Renal cortex interstitium (tissue), 11 donors: ENCODE results near the gene FTCDNL1. TPM values are rescaled to one million over a fixed set of nuclear protein-coding genes. Genes with fewer than 3 reads are reported as not detected.

Source experiments
- DNase-seq, 11 donors: peaks; one replicate each; pipeline ENCODE4 v3.0.0-alpha.2; 2013; ENCODE audit warnings: low read depth in 9 of 11, low spot score in 4 of 11; ENCODE audit errors: extremely low read depth in 1 of 11
- polyA plus RNA-seq, 3 donors: library from polyadenylated mRNA; unstranded; fragments of 120-200 nt; gene quantifications; one replicate each; pipeline ENCODE4 v1.2.1, GENCODE V29; 2013; ENCODE audit not compliant: insufficient read length in 3 of 3

The FTCDNL1 gene
- polyA plus RNA-seq, 3 donors, result 1.2 to 2.0 (median 1.7) TPM

DNA sequence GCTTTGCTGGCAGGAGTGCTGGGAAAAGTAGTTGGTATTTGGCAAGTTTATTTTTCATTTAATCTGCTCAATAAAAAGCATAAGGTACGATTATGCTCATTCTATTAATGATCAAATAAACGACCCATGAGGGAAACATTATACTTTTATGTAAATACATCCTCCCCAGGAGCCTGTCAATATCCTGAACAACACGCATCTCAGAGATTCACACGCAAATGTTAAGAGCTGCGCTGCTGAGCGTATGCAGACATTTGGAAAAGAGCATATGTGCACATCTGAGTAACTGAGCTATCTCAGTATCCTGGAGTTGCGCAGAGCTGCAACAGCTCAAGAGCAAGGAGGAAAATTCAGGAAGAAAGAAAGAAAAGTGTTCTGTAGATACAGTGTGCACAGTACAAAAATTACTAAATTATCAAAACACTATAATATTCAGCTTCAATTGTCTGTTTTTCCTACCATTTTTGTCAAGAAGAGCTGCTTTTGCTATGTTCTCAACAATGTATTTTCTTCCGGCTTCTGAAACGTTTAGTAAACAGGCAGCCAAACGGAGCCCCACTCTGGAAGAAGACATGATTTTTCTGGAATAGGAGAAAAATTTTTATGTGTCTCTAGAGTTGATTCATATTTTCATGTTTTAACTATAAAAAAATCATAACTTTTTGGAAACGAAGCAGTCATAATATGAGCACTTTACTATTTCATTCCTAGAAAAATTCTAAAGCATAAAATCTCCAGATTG lies 2.4 kb downstream of the FTCDNL1 start:
- DNase-seq, result no peak

DNA sequence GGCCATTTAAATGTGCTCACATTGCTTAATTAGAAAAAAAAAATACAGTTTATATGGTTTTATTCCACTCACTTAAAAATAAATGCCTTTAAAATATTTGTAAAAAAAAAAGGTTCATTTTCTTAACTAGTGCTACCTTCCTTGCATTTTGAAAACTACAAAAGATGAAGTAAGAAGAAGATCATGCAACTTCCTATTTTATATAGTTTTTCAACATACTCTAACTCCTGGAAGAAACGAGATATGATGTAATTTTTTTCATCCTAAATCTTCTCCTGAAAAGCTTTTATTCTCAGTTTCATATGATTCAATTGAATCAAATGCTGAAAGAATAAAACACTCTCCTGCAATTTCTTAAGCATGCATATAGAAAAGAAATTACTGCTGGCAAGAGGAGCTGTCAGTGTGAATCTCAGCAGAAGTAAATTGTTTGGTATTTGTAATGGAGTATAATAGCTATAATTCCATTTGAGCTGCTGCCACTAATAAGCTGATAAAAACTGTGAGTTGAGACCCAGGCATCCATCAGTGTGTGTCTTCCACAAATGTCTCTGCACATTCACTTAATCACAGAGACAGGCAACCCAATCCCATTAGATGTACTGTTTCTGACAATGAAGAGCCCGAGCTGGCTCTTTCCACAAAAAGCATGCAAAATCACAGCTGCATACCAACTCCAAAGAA lies 3.7 kb downstream of the FTCDNL1 start:
- DNase-seq, result no peak

DNA sequence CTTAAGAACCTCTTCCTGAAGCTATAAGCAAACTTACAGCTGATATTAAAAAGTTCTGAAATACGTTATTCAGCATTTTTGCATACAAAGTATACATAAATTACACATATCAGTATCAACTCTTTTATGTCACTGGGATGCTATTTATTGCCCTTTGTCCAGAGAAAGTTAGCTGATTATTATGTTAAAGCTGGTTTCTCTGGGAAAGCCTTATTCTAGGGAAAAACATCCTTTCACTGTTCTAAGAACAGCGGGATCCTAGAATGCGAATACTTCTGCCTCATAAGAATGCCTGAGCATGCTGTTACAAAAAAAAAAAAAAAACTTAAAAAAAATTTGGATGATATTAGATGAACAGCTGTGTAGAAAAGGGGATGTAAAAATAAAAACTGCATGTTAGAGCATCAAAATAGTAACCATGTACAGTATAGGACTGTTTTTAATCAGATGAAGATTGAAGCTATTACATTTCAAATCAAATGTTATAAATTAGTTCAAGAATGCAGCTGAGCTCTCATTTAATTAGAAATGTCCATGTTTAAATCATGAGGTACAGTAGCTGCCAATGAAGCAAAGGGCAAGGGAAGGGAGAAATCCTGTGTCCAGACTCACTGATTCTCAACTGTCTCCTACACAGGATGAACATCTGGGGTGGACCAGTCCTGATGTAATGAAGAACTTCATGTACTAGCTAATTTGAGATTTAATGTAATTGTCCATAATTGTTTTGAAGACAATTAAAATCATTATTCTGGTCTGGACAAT lies 8.2 kb downstream of the FTCDNL1 start:
- no peak for DNase-seq

DNA sequence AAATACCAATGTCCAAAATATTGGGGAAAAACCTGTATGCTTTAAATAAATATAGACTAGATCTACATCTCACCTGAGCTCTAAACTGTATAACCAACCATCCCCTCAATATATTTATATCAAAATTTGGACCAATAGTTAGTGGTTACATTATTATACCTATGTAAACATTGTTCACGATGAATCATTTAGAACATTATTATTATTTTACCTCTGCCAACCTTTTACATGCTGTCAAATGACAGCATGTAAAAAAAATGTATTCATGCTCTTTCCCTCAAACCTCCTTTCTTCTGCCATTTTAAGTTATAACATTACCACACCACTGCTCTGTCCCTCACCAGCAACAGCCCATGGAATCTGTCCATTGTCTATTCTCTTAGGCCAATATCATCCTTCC lies 9.6 kb downstream of the FTCDNL1 start:
- no peak for DNase-seq

DNA sequence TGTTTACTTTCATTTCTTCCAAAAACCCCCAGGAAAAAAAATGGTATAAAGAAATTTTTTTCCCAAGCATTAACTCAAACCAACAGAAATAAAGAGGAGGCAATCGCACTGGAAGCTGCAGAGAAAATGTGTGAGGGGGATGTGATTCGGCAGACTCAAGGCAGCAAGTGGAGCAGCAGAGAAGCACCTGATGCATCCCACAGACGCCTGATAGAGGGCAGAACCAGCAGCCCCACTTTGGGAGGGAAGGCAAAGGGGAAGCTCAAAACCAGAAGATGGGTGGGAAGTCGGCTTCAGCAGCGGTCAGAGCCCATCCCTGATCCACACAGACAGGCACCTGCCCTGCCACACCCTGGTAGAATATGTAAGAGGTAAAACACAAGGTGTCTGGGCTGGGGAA lies 12.6 kb downstream of the FTCDNL1 start:
- DNase-seq, result no peak

DNA sequence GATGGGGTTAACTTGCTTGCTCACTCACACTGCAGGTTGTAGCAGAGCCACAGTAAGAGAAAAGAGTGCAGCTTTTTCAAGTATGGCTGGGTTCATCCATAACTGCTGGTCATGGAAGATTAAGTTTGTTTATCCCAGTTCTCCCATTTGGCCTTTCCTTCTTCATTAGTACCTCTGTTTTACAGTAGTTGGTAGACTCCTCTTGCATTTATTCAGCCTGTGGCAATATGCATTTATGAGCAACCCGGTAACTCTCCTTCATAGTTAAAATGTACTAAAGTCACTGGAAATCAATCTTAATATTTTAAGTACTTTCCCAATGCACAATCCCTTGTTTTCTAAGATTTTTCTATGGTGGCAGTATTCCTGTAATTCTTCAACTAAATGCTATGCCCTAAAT lies 14.0 kb downstream of the FTCDNL1 start:
- DNase-seq, result no peak

DNA sequence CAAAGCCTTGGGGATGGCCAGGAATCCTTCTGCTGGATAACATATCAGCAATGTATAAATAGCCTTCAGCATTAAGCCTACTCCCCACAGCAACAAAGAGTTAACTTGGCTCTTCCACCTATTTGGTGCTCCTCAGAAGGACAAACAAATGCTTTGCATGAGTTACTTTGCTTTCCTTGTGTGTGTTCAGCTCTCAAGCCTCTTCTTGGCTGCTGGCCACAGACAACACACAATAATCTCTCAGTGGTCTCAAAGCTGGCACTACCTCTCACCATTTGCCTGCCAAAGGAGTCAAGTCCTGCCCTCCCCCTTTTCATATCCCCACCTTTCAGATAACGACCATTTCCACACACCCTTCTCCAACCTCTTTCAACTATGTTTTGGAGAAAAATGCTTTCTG lies 17.5 kb downstream of the FTCDNL1 start:
- DNase-seq, result no peak

DNA sequence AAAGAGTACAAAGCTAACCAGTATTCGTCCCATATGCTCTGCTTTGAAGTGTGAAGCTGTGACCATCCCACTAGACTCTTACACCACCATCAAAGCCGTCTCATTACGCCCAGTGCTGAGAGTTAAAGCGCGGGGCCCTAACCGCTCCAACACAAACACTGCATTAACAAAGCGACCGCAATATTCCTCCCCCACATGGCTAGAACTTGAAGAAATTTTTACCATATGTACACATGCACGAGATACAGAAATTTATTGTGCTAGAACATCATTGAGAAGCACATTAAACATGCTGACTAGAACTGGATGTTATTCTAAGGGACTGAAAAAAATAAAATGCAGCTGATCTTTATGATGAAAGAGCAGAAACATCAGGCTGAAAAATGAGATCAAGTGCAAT lies 20.5 kb downstream of the FTCDNL1 start:
- DNase-seq, result no peak

DNA sequence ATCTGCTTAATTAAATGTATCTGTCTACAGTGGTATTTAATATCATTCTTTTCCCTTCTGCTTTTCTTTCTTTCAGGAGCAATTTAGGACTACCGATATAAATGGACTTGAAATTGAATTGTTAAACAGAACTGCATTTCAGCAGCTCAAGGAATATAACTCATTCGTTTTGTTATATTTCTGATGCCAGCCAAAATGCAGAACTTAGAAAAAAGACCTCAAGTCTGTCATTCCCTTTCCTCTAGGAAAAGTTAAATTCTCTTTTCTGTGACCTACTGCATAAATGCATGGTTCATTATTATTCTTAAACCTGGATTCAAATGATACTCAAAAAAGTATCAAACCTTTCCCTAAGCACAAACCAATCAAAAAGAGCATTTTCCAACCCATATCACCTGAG lies 21.4 kb downstream of the FTCDNL1 start:
- DNase-seq, result no peak

DNA sequence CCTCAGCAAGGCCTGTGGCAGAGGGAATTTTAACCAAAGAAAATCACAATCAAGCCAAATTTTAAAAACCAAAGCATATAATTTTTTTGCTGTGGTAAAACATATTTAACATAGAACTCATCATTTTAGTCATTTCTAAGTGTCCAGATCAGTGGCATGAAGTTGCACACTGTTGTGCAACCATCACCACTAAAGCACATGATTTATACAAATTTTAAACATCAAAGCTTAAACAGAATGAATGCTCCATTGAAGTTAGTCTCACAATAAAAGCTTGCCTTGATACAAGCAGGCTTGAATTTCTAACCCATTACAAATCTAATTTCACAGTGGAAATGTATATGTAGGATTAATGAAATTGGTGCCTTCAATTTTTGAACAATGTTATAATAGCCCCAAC lies 31.2 kb downstream of the FTCDNL1 start:
- DNase-seq, result no peak

DNA sequence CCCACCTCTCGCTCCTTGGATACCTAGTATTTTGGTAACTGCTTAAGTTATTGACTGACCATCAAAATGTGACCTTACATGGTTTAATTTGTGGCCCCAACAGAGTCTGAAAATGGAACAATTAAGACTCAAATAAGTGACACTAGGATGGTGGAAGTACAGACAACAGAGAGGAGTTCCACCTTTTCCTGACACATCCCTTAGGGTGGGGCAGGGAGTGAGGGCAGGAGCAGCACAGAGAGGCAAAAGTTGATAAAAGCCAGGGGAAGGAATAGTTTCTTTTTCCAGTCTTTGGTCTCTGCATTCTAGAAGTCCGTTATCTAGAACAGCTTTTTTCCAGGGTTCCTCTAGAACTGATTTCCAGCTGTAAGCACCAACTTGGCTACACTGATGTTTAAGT lies 32.2 kb downstream of the FTCDNL1 start:
- no peak for DNase-seq

DNA sequence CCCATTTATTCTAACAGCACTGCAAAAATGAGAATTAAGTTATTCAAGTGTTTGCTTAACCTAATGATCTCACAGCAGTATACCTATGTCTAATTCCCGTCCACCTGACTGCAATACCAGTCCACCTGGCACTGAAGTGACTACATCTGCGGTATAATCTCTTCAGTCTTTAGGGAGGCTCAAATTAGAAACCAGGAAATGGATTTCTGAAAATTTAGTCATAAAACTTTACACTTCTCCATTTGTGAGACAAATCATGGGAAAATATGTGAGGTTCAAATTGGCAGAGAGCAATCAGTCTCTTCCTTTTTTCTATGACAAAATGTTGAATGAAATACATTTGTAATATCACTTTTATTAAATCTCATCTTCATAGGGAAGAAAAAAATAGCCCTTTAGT lies 33.0 kb downstream of the FTCDNL1 start:
- no peak for DNase-seq

DNA sequence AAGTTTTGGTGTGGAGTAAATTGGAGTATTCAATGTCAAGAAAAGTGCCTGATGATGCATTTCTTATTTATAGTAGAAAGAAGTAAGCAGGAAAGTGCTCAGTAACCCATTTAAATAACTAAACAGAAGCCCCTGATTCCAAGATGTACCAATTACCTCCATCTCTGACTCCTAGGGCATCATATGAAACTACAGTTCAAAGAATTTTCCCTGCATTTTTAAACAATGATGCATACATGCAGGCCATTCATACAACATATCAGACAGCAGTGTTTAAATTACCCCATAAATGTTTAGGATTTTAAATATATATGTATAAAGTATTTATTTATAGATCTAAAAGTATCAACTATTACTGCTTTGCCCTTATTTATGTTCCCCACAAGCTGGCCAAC lies 36.2 kb downstream of the FTCDNL1 start:
- no peak for DNase-seq

DNA sequence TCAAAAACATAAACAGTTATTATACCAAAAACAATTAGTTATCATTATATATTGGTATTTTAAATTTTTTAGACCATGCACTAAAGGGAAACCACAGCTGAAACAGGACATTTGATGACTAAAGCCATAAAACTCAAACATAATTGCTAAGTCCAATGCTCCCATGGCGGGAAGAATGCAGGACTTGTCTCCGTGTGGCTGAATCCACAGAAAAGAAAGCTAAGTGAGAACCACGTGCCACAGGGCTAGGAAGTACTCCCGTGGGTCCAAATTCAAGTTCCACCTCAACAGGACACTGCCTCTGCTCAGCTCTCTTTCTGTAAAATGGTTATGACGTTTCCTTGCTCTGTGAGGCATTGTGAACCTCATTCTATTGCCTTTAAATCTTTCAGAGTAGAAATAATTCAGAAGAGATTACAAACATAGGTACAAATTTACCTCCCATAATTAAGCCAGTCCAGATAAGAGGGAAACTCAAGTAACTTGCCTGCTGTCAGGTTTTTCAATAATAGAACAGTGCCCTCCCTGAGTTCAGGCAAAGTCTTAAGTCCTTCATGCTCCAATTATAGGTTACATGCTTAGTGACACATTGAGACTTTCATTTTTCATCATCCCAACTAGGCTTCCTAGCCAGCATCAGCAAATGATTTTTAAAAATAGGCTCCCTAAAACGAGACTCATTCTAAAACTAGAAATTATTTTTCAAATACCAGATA lies 36.7 kb downstream of the FTCDNL1 start:
- DNase-seq, result no peak

DNA sequence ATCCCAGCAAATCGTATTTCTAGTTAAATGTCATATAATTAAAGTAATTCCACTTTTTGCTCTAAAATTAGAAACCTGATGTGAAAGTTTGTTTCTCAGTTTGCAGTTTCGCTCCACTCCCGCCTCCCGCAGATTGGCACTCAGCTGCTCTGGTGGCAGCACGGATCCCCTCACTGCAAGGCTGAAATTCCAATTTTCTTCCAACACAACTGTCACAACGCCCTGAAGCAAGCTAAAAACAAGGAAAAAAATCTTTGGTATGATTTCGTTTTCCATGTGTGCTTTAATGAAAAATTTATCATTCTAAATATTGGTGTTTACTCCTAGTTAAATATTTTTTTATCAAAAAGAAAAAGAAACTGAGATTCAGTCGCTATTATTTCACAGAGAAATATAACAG lies 38.5 kb downstream of the FTCDNL1 start:
- DNase-seq, result no peak

DNA sequence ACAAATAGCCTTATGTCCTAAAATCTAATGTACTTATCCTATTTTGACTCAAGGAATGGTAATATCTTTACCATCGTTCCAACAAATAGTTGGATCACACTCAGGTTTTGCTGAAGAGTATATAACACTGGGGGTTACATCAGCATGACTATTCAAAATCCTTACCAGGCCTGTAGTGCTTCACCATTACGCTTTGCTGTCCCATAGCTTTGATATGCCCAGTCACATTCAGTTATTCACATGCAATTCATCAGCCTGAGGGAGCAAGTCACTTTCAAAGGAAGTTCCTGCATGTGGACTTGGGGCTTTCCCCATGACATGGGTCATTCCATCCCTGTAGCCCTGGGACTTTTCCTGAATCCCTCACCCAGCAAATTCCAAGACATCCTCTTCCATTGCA lies 39.6 kb downstream of the FTCDNL1 start:
- DNase-seq, result no peak

DNA sequence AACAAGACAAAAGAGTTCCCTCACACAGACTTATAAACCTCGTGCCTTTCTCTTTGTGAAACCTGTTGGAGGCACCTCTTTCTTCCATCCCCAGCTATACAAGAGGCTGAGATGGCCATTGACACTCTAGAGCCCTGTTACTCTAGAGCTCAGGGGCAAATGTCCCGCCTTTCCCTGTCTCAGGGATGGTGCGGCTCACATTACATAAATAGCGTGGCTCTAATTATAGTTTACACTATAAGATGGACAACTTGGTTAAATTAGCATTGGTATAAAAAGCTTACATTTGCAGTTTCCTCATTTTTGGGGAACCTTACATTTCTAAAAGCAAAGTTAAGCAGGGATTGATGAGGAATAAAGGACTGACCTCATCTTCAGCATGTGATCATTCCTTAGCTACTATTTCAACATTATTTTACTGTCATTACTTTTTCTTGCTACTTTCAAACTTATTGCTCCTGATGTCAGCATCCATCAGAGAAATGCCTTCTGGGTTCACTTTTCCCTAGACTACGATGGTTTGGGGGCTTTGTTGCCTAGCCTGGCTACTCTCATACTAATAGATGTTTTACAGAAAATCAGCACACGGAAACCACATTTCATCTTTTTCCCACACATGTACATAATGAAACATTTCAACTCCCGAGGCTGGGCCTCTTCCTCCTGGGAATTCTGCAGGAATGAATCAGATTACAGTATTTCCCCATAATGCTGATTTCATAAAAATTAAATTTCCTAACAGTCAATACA lies 40.4 kb downstream of the FTCDNL1 start:
- no peak for DNase-seq

DNA sequence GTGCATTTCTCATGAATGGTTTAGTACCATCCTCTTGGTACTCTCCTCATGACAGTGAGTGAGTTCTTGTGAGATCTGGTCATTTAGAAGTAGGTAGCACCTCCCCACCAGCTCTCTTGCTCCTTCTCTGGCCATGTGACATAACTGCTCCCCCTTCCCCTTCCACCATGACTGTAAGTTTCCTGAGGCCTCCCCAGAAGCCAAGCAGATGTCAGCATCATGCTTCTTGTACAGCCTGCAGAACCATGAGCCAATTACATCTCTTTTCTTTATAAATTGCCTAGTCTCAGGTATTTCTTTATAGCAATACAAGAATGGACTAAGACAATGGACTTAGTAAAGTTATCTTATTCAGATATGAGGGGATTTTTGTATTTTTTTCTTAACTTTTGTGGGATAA lies 43.0 kb downstream of the FTCDNL1 start:
- no peak for DNase-seq

DNA sequence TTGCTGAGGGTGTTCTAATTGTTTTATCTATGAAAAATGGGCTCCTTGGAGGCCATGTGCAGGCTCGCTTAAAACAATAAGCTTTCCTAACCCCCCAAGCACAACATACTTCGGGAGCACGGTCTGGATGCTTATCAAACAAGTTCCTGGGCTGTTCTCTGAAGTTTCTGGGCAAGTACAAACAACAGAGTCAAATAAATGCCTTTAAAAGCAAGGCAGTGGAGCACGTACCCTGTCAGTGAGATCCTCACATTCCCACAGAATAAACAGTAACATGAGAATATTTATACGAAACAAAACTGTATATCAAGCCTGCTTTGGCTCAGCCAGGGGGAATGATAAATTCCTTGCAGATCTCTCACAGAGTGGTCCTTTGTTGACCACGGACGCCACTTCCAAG lies 44.8 kb downstream of the FTCDNL1 start:
- peak in 2 of 11 donors; percentile 8 to 19 for DNase-seq
